Spleen (tissue), 11 donors: ENCODE results near the gene C4A. TPM values are rescaled to one million over a fixed set of nuclear protein-coding genes. Genes with fewer than 3 reads are reported as not detected.

Experiments used
- DNase-seq: peaks from one replicate; pipeline ENCODE4 v3.0.0-alpha.2; 2020
- H3K27ac ChIP-seq, 8 donors: fragments of 200-600 bp; sonication (generic) in 7 of 8; 1 replicate in 4 of 8; 2 replicates in 4 of 8; pipeline versions ENCODE4 v1.5.0 to v1.8.0; 2016 to 2021; ENCODE audit warnings: inconsistent platforms in 4 of 8, mild to moderate bottlenecking in 4 of 8, moderate library complexity in 1 of 8
- H3K27me3 ChIP-seq, 7 donors: fragments of 200-600 bp; sonication (generic) in 6 of 7; replicated peaks in 1 of 7; 1 replicate in 4 of 7; 2 replicates in 3 of 7; pipeline versions ENCODE4 v1.5.0 to v1.8.0; 2016 to 2021; ENCODE audit warnings: inconsistent platforms in 3 of 7, mild to moderate bottlenecking in 1 of 7
- H3K36me3 ChIP-seq, 6 donors: fragments of 200-600 bp; sonication (generic) in 5 of 6; 1 replicate in 4 of 6; 2 replicates in 2 of 6; pipeline versions ENCODE4 v1.5.0 to v1.8.0; 2016 to 2021; ENCODE audit warnings: inconsistent platforms in 2 of 6
- H3K4me1 ChIP-seq, 6 donors: fragments of 200-600 bp; sonication (generic) in 5 of 6; 1 replicate in 3 of 6; 2 replicates in 3 of 6; pipeline versions ENCODE4 v1.5.0 to v1.8.0; 2016 to 2021; ENCODE audit warnings: inconsistent platforms in 3 of 6
- H3K4me3 ChIP-seq, 8 donors: fragments of 200-600 bp; sonication (generic) in 7 of 8; 1 replicate in 4 of 8; 2 replicates in 4 of 8; pipeline versions ENCODE4 v1.5.0 to v1.8.0; 2016 to 2021; ENCODE audit warnings: inconsistent platforms in 4 of 8, mild to moderate bottlenecking in 4 of 8, moderate library complexity in 2 of 8
- H3K9me3 ChIP-seq, 8 donors: fragments of 200-600 bp; sonication (generic) in 7 of 8; 1 replicate in 4 of 8; 2 replicates in 4 of 8; pipeline versions ENCODE4 v1.5.0 to v1.8.0; 2016 to 2021; ENCODE audit warnings: inconsistent platforms in 4 of 8
- POLR2A ChIP-seq, 3 donors: fragments of 450-650 bp; IDR thresholded peaks; one replicate each; pipeline ENCODE4 v1.5.1; 2017; ENCODE audit warnings: antibody characterized with exemption in 3 of 3, mild to moderate bottlenecking in 1 of 3
- POLR2AphosphoS5 ChIP-seq, 3 donors: sonication (generic); formaldehyde crosslinking; IDR thresholded peaks; one replicate each; pipeline ENCODE4 v1.5.1; 2017; ENCODE audit warnings: antibody characterized with exemption in 3 of 3
- WGBS, 5 donors: extraction: QIAGEN DNeasy Blood & Tissue Kit in 3 of 5; methylation state at CpG; one replicate each; pipeline versions ENCODE4 v1.1.5 to v1.1.7; 2013 to 2018; 5-methylcytosine and 5-hydroxymethylcytosine counted together
- intact Hi-C: fragments of 100-400 bp; cut with DNase I; formaldehyde crosslinking; loops from one replicate; pipeline ENCODE4 v1.15.0; 2023; ENCODE audit warnings: low total_unique reads
- polyA plus RNA-seq, 3 donors: library from polyadenylated mRNA; stranded (reverse); fragments of 200-250 nt; gene quantifications; one replicate each; pipeline ENCODE4 v1.2.1, GENCODE V29; 2013
- total RNA-seq, 7 donors: library from RNA; depleted of rRNA in 3 of 7; stranded (reverse); fragments of >200 nt in 3 of 7; fragmentation: NEBNext Ultra II Directional in 4 of 7; extraction: Animal tissue kit (Norgen Biotek cat#: 25700) in 4 of 7; gene quantifications; one replicate each; pipeline versions ENCODE4 v1.1.0 to v1.2.1, GENCODE V29; 2016 to 2021
- TF ChIP-seq, protein P1 (sequence below), 11 experiments: fragments of 200-600 bp in 7 of 11; fragments of 450-650 bp in 4 of 11; sonication (generic) in 4 of 11; IDR thresholded peaks in 8 of 11; conservative IDR thresholded peaks in 3 of 11; 1 replicate in 7 of 11; 2 replicates in 4 of 11; pipeline versions ENCODE4 v1.4.0 to v1.8.0; 2016 to 2021; ENCODE audit warnings: antibody characterized with exemption in 11 of 11, inconsistent platforms in 4 of 11, mild to moderate bottlenecking in 1 of 11
- donor health status: healthy with polysubstance abuse.
- donor health status: DM: no; HTN: no; CAD: no; lungs with moderate emphysema.
- donor health status: DM: no; HTN: no; CAD: no.
- donor health status: Bipolar disorder and iron deficiency.
- donor health status: healthy.
- donor health status: DM: no; HTN: no; CAD: no.
- donor health status: DM: yes; HTN: yes; CAD: no.

The C4A gene
- total and polyA plus RNA-seq, 10 donors = 50.1 to 332 (median 116) TPM

DNA sequence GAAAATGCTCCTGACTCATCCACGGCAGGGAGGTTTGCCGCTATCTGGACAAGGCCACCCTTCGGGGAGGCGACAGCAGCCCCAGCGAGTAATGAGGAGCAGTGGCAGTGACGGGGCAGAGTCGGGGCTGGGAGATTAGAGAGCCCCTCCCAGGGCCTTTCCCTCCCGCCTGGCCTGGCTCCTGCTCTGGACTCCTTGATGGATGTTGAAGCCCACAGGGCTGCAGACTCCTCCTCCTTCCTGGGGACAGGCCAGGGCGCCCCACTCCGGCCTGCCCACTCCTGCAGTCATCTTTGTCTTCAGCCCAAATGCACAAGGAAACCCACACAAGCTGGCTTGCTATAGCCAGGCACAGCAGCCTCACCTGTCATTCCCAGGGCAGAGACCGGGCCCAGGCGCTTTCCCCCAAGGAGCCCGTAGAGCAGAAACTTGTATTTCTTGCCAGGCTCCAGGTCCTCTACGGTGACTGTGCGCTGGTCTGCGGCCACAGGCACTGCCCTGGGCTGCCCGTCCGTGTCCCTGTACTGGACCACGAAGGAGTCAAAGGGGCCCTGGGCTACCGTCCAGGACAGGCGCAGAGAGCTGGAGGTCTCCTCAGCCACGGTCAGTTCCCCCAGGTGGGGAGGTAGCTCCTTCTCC lies 64.1 kb downstream of the C4A start:
- Histone ChIP-seq H3K4me1 (peaks cover 0 to 30% (median 21%) of the 10 kb centered on the region in 6 donors), H3K36me3 (peaks cover 0 to 5% (median 0%) of the 10 kb centered on the region in 6 donors), H3K27me3 (no peaks in the 10 kb centered on the region), H3K4me3 (no peak overlapping the region), H3K27ac (peak overlapping the region in 2 of 8 donors; percentile 55 to 63), H3K9me3 (no peaks in the 10 kb centered on the region)
- WGBS, 5 donors = 69 to 93% (median 91%) methylated on average over 10 to 22 of the region's 22 CpGs
- DNase-seq = peak; percentile 58
- TF ChIP-seq POLR2AphosphoS5 (IDR thresholded peaks at IDR 0.05) (no peak), POLR2A (IDR thresholded peaks at IDR 0.05) (no peak)
- TF ChIP-seq, protein P1, sequence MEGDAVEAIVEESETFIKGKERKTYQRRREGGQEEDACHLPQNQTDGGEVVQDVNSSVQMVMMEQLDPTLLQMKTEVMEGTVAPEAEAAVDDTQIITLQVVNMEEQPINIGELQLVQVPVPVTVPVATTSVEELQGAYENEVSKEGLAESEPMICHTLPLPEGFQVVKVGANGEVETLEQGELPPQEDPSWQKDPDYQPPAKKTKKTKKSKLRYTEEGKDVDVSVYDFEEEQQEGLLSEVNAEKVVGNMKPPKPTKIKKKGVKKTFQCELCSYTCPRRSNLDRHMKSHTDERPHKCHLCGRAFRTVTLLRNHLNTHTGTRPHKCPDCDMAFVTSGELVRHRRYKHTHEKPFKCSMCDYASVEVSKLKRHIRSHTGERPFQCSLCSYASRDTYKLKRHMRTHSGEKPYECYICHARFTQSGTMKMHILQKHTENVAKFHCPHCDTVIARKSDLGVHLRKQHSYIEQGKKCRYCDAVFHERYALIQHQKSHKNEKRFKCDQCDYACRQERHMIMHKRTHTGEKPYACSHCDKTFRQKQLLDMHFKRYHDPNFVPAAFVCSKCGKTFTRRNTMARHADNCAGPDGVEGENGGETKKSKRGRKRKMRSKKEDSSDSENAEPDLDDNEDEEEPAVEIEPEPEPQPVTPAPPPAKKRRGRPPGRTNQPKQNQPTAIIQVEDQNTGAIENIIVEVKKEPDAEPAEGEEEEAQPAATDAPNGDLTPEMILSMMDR (IDR thresholded peaks at IDR 0.05 in 8 of 11, conservative IDR thresholded peaks at IDR 0.05 in 3 of 11) = no peak
- intact Hi-C loops = no loop called here

DNA sequence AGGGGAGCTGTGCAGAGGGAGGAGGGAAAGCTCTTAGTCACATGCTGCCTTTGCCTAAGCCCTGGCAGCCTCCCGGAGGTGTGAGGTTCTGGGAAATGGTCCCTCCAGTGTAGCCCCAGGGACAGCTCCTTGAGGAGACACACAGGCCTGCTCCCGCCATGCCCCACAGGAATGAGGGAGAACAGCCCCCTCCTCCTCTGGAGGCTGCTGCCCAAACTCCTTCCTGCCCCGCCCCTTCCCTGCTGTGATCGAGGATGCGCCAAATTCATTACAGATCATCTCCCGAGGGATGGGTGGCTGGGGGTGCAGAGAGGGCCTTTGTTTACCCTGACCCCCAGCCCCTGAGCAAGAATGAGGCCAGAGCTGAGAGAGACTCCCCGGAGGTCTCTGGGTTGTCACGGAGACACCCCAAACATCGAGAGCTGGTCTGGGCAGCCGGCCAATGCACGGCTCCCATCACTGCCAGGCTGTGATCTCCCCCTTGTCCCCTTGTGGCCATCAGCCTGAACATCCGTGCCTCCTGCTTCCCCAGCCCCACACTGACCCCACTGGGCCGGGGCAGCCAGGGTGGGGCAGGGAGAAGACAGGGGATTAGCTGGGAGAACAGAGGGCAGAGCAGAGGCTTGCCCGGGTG lies 64.7 kb downstream of the C4A start:
- H3K9me3 ChIP-seq = no peaks in the 10 kb centered on the region
- peaks cover 0 to 6% (median 0%) of the 10 kb centered on the region in 6 donors for H3K36me3 ChIP-seq
- intact Hi-C loops = no loop called here
- peak overlapping the region in 4 of 8 donors; percentile 12 to 63 (median 42) for H3K27ac ChIP-seq
- no peak overlapping the region for H3K4me3 ChIP-seq
- TF ChIP-seq POLR2AphosphoS5 (IDR thresholded peaks at IDR 0.05) (peak in 1 of 3 donors; percentile 29), POLR2A (IDR thresholded peaks at IDR 0.05) (no peak)
- TF ChIP-seq, protein P1 (IDR thresholded peaks at IDR 0.05 in 8 of 11, conservative IDR thresholded peaks at IDR 0.05 in 3 of 11) = no peak
- H3K27me3 ChIP-seq = no peaks in the 10 kb centered on the region
- peaks cover 0 to 30% (median 21%) of the 10 kb centered on the region in 6 donors for H3K4me1 ChIP-seq
- DNase-seq = peak; percentile 70
- 50 to 73% (median 61%) methylated on average over 13 to 14 of the region's 14 CpGs for WGBS, 5 donors

DNA sequence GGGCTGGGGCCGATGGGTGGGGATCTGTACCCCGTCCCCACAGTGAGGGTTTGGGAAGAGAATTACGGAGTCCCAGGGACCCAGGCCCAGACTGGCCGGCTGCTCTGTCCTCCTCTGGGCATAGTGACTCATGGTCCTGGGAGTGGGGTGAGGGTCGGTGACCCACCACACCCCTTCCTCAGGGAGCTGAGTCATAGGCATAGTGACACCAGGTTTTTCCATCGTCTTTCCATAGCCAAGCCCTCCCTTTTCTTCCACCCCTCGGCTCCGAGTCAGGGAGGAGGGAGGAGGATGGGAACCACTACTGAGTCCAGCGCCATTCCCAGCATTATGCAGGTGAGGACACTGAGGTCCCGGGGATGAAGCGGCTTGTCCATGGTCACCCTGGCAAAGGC lies 65.2 kb downstream of the C4A start:
- no peak for DNase-seq
- peaks cover 0 to 10% (median 0%) of the 10 kb centered on the region in 6 donors for H3K36me3 ChIP-seq
- no peak overlapping the region for H3K4me3 ChIP-seq
- no peaks in the 10 kb centered on the region for H3K9me3 ChIP-seq
- H3K27me3 ChIP-seq = no peaks in the 10 kb centered on the region
- WGBS, 5 donors = 71 to 88% (median 78%) methylated on average over 6 to 11 of the region's 11 CpGs
- H3K4me1 ChIP-seq = peaks cover 0 to 30% (median 21%) of the 10 kb centered on the region in 6 donors
- TF ChIP-seq, protein P1 (IDR thresholded peaks at IDR 0.05 in 8 of 11, conservative IDR thresholded peaks at IDR 0.05 in 3 of 11) = no peak
- TF ChIP-seq POLR2A (IDR thresholded peaks at IDR 0.05) (no peak), POLR2AphosphoS5 (IDR thresholded peaks at IDR 0.05) (peak in 2 of 3 donors; percentile 4 to 36)
- peak overlapping the region in 4 of 8 donors; percentile 12 to 67 (median 46) for H3K27ac ChIP-seq
- intact Hi-C loops = no loop called here

DNA sequence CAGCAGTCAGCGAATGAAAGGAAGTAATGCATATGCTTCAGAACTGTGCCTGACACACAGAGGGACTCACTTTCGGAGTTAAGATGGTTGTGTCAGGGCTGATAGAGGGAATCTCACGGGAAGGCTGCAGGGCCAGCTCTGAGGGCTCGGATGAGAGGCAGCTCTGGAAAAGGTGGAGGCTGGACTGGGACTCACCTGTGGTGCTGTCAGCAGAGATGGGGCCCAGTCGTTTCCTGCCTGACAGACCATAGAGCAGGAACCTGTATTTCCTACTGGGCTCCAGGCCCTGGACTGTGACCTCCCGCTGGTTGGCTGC lies 65.6 kb downstream of the C4A start:
- H3K4me1 ChIP-seq = peaks cover 0 to 30% (median 21%) of the 10 kb centered on the region in 6 donors
- intact Hi-C loops = no loop called here
- H3K27ac ChIP-seq = peak overlapping the region in 3 of 8 donors; percentile 60 to 67 (median 63)
- TF ChIP-seq POLR2A (IDR thresholded peaks at IDR 0.05) = no peak
- TF ChIP-seq POLR2AphosphoS5 (IDR thresholded peaks at IDR 0.05) = no peak
- H3K27me3 ChIP-seq = no peaks in the 10 kb centered on the region
- no peak for DNase-seq
- H3K36me3 ChIP-seq = peaks cover 0 to 12% (median 0%) of the 10 kb centered on the region in 6 donors
- no peaks in the 10 kb centered on the region for H3K9me3 ChIP-seq
- WGBS, 5 donors = 71 to 89% (median 76%) methylated on average over 5 to 6 of the region's 6 CpGs
- no peak overlapping the region for H3K4me3 ChIP-seq
